Activated CD4-positive, alpha-beta T cell treated with anti-CD3 and anti-CD28 coated beads for 24 hours (primary cell): ENCODE measurements around the gene SYT4.

Source experiments
- DNase-seq, 2 donors: peaks; one replicate each; pipeline ENCODE4 v3.0.0-alpha.2; 2020; ENCODE audit warnings: low read depth in 2 of 2

The SYT4 gene

DNA sequence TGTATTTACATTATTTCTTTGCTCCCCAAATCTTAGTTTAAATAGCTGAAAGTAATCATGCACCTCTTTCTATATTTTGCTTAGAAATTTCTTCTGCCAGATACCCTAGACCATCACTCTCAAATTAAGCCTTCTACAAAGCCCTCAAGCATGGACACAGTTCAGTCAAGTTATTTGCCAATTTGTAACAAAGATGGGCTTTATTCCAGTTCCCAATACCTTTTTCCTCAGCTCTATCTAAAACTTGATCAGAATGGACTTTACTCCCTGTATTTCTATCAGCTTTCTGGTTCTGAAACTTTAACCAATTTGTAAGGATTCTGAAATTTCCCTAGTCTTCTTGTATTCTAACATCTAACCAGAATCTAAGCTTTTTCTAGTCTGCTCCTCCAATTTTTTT is 56.6 kb downstream of the SYT4 start:
- DNase-seq = no peak
